Measurements from ENCODE around the gene MYO5A. TPM values are rescaled to one million over a fixed set of nuclear protein-coding genes. Genes with fewer than 3 reads are reported as not detected.

MYO5A gene
- polyA plus RNA-seq, 1 donor (not counting 4 experiments of a cell fraction or from before 2014, with no cell fraction given): 53.8 TPM

DNA sequence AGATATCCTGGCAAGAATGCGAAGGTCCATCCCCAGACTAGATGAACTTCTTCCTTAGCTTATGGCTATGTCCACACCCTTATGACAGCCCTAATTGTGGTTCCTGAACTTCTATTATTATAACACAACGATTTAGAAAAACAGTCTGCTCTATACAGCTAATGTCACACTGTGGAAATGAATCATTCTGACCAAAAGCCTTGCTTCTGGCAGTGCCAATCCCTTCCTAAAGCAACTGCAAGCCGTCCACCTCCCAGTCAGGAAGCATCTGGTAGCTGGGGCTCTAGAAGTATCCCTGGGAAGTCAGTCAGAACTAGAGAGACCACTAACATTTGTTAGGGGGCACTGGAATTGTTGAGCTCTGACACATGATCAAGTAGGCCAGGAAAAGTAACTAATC is 45.0 kb downstream of the MYO5A start:
- Histone ChIP-seq H3K4me3 (ENCODE audit: control insufficient read depth in 2 of 3, extremely low read depth in 1 of 3, insufficient read depth in 2 of 3, low read depth in 1 of 3, low read length in 3 of 3) (no peak overlapping the region), H3K9me1 (ENCODE audit: control insufficient read depth, extremely low read depth, insufficient read depth, low read length) (no peaks in the 10 kb centered on the region), H3K9ac (ENCODE audit: control insufficient read depth, extremely low read depth, insufficient read depth, low read length) (peak overlapping the region; percentile 8), H3K27me3 (ENCODE audit: control insufficient read depth, extremely low read depth, insufficient read depth, low read length) (no peaks in the 10 kb centered on the region), H3K27ac (ENCODE audit: control insufficient read depth, insufficient read depth, low read length) (peak overlapping the region; percentile 4), H2AFZ (ENCODE audit: control insufficient read depth, low read length) (no peak overlapping the region), H3K4me2 (ENCODE audit: control insufficient read depth, extremely low read depth, insufficient read depth, low read depth, low read length) (peak overlapping the region; percentile 44), H4K20me1 (ENCODE audit: control insufficient read depth, extremely low read depth, insufficient read depth, low read length) (no peaks in the 10 kb centered on the region), H3K79me2 (ENCODE audit: control insufficient read depth, insufficient read depth, low read length) (peaks cover 42% of the 10 kb centered on the region), H3K4me1 (ENCODE audit: control insufficient read depth, extremely low read depth, insufficient read depth, low read length) (peaks cover 39% of the 10 kb centered on the region), H3K36me3 (ENCODE audit: control insufficient read depth in 2 of 2, extremely low read depth in 1 of 2, insufficient read depth in 2 of 2, low read length in 2 of 2) (no peaks in the 10 kb centered on the region), H3K9me3 (ENCODE audit: control insufficient read depth, low read depth, low read length) (no peaks in the 10 kb centered on the region)
- dilution Hi-C loops (cut with MboI; ENCODE audit: extremely low pct_ligation_motif_present, low sequenced_read_pairs): no loop called here
- peak; percentile 30 for DNase-seq (ENCODE audit: low read depth, low spot score)
- peak; percentile 91 for FAIRE-seq
- no peak for TF ChIP-seq EZH2 (IDR thresholded peaks at IDR 0.05; ENCODE audit: low read length)
- TF ChIP-seq, protein P1, sequence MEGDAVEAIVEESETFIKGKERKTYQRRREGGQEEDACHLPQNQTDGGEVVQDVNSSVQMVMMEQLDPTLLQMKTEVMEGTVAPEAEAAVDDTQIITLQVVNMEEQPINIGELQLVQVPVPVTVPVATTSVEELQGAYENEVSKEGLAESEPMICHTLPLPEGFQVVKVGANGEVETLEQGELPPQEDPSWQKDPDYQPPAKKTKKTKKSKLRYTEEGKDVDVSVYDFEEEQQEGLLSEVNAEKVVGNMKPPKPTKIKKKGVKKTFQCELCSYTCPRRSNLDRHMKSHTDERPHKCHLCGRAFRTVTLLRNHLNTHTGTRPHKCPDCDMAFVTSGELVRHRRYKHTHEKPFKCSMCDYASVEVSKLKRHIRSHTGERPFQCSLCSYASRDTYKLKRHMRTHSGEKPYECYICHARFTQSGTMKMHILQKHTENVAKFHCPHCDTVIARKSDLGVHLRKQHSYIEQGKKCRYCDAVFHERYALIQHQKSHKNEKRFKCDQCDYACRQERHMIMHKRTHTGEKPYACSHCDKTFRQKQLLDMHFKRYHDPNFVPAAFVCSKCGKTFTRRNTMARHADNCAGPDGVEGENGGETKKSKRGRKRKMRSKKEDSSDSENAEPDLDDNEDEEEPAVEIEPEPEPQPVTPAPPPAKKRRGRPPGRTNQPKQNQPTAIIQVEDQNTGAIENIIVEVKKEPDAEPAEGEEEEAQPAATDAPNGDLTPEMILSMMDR (optimal IDR thresholded peaks at IDR 0.05 in 1 of 3, IDR thresholded peaks at IDR 0.05 in 1 of 3, conservative IDR thresholded peaks at IDR 0.05 in 1 of 3; ENCODE audit: extremely low read depth in 1 of 3, insufficient read depth in 2 of 3, low read length in 3 of 3): no peak

- H3K9ac ChIP-seq (ENCODE audit: control insufficient read depth, extremely low read depth, insufficient read depth, low read length): no peak overlapping the region
- peaks cover 43% of the 10 kb centered on the region for H3K79me2 ChIP-seq (ENCODE audit: control insufficient read depth, insufficient read depth, low read length)
- dilution Hi-C loops (cut with MboI; ENCODE audit: extremely low pct_ligation_motif_present, low sequenced_read_pairs): no loop called here
- no peak overlapping the region for H2AFZ ChIP-seq (ENCODE audit: control insufficient read depth, low read length)
- FAIRE-seq (peak; percentile 84), DNase-seq (ENCODE audit: low read depth, low spot score) (peak; percentile 41)
- no peaks in the 10 kb centered on the region for H3K27me3 ChIP-seq (ENCODE audit: control insufficient read depth, extremely low read depth, insufficient read depth, low read length)
- no peak for TF ChIP-seq EZH2 (IDR thresholded peaks at IDR 0.05; ENCODE audit: low read length)
- TF ChIP-seq, protein P1 (optimal IDR thresholded peaks at IDR 0.05 in 1 of 3, IDR thresholded peaks at IDR 0.05 in 1 of 3, conservative IDR thresholded peaks at IDR 0.05 in 1 of 3; ENCODE audit: extremely low read depth in 1 of 3, insufficient read depth in 2 of 3, low read length in 3 of 3): no peak
- peak overlapping the region; percentile 62 for H3K27ac ChIP-seq (ENCODE audit: control insufficient read depth, insufficient read depth, low read length)
- H3K36me3 ChIP-seq (ENCODE audit: control insufficient read depth in 2 of 2, extremely low read depth in 1 of 2, insufficient read depth in 2 of 2, low read length in 2 of 2): no peaks in the 10 kb centered on the region
- H3K4me1 ChIP-seq (ENCODE audit: control insufficient read depth, extremely low read depth, insufficient read depth, low read length): peaks cover 39% of the 10 kb centered on the region
- peak overlapping the region; percentile 76 for H3K4me2 ChIP-seq (ENCODE audit: control insufficient read depth, extremely low read depth, insufficient read depth, low read depth, low read length)
- no peaks in the 10 kb centered on the region for H3K9me1 ChIP-seq (ENCODE audit: control insufficient read depth, extremely low read depth, insufficient read depth, low read length)
- no peaks in the 10 kb centered on the region for H3K9me3 ChIP-seq (ENCODE audit: control insufficient read depth, low read depth, low read length)
- no peaks in the 10 kb centered on the region for H4K20me1 ChIP-seq (ENCODE audit: control insufficient read depth, extremely low read depth, insufficient read depth, low read length)
- peak overlapping the region in 1 of 3 experiments; percentile 43 for H3K4me3 ChIP-seq (ENCODE audit: control insufficient read depth in 2 of 3, extremely low read depth in 1 of 3, insufficient read depth in 2 of 3, low read depth in 1 of 3, low read length in 3 of 3)
Measured at GRCh38 chr15:52481915-52482314, 46.8 kb downstream of the MYO5A start.
